ENCODE measurements around the gene PRKAR2A.
"Not testable (repeated sequence)": the region's sequence is repeated elsewhere in the genome, so short reads cannot be mapped to it uniquely, and the experiment has no call there.

The PRKAR2A gene

DNA sequence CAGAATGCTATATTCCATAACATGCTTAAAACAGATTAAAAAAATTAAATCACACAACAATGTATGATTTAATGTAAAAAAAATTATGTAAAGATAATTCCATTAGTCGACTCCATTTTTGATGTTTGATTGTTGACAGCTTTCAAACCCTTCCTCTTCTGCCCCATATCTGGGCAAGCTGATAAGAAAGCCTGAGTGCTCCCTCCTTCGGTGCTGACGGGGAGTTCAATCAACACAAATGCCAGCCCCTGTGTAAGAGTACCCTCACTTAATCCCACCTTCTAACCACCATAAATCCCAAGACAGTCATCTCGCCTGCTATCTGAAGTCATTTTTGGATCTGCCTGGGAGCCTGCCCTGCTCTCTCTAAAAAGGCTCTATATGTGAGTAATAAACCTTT, 70.8 kb downstream of the PRKAR2A start:
- DNase-seq (ENCODE audit: low read depth): no peak

DNA sequence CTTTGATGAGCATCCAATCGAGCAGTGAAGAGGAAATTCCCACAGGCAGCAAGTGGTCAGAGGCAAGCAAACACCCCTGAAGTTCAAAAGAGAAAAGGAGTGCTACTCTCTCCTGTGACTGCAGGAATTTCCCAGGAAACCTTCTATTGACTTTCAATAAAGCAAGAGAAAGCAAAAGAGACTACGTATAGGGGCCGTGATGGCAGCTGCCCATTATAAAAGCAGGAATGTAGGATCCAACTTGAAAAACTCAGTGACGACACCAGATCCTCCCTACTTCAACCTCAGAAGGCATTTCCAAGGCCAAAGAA, 77.5 kb downstream of the PRKAR2A start:
- DNase-seq (ENCODE audit: low read depth): no peak

DNA sequence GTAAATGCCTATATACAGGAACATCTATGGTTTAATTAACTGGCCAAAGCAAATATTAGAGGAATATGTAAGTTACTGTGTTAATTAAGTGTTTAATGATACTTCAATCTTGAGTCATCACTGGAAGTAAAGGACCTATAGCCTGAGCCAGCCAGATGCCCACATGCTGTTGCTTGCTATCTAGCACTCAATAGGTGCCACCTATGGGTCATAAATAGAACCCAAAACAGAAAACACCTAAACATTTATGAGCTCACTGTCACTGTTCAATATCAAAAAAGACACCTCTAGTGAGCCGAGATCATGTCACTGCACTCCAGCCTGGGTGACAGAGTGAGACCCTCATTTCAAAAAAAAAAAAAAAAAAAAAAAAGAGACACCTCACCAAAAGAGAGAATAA, 82.3 kb downstream of the PRKAR2A start:
- no peak for DNase-seq (ENCODE audit: low read depth)

GRCh38 chr3:48762816-48763215, 84.9 kb downstream of the PRKAR2A start:
- DNase-seq (ENCODE audit: low read depth): no peak

GRCh38 chr3:48759991-48760540, 87.6 kb downstream of the PRKAR2A start:
- not testable (repeated sequence) for DNase-seq (ENCODE audit: low read depth)

DNA sequence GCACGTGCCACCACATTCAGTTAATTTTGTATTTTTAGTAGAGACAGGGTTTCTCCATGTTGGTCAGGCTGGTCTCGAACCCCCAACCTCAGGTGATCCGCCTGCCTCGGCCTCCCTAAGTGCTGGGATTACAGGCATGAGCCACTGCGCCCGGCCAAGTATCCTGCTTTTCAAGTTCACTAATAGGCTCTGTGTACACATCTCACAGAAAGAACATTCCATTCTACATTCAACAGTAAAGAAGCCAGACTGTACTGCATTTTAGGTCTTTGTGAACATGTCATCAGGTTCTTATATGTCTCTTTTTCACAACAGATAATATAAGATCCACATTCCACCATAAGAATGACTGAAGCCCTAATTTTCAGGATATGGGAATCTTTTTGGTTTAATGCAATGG, 88.1 kb downstream of the PRKAR2A start:
- not testable (repeated sequence) for DNase-seq (ENCODE audit: low read depth)

DNA sequence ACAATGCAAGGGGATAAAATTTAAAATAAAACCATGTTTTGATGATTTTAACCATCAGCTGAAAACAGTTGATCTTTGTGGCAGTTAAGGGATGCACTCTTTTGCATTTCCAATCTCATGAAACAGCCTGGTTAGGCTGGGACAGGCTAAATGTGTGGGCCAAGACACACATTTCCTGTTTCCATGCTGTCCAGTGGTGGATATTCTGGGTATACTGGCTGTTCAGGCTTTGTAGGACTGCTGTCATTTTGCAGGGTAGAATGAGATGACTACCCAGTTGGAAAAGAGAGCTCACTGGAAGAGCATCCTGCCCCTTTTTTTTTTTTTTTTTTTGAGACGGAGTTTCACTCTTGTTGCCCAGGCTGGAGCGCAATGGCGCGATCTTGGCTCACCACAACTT, 88.6 kb downstream of the PRKAR2A start:
- DNase-seq (ENCODE audit: low read depth): no peak

DNA sequence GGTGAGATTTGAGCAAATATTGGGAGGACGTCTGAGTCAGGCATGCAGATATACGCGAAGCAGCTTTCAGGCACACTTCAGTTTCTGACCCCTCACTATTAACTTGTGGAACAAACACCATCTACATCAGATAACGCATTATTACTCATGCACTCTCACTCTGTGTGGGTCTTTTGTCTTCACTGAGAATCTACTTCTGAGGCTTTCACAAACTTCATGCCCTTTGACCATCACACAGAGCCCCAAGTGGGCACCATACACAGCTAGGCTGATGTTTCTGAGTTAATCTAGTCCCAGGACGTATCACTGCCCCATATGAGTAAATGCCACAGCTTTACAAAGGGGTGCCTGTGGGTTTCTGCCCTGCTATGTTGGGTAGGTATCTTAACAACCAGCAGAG, 91.0 kb downstream of the PRKAR2A start:
- DNase-seq (ENCODE audit: low read depth): no peak

DNA sequence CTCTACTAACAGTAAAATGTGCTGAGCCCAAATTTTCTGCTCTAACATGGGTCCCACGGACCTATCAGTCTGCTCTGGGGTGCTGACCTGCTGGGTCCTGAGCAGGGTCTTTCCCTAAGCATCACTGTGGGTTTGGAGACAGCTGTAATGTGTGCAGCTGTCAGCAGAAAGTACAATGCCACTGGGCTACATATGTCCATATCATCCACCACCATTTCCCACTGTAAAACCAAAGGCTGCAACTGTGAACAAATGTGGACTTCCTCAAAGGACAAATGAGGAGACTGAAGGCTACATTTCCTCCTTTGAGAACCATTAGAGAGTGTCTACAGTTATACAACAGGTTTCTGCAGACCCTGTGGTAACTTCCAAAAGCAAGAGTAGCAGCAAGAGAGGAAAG, 96.8 kb downstream of the PRKAR2A start:
- no peak for DNase-seq (ENCODE audit: low read depth)

- no peak for DNase-seq (ENCODE audit: low read depth)
Observed at GRCh38 chr3:48748754-48749153, 98.9 kb downstream of the PRKAR2A start.

GRCh38 chr3:48747706-48748105, 100.0 kb downstream of the PRKAR2A start:
- DNase-seq (ENCODE audit: low read depth): no peak

GRCh38 chr3:48747015-48747615, 100.6 kb downstream of the PRKAR2A start:
- DNase-seq (ENCODE audit: low read depth): no peak

DNA sequence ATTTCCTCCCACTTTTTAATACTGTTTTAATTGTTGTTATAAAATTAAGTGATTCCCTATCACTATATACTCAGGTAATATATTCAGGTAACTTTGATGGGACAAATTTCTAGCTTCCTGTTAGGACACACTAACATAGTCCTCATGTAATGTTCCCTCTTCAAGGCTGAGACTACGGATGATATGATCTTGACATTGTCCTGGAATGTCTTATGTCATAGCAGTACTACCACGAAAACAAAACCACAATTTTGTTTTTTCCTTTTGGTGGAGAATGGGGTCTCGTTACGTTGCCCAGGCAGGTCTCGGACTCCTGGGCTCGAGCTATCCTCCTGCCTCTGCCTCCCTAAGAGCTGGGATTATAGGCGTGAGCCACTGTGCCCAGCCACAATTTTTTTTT, 103.9 kb downstream of the PRKAR2A start:
- DNase-seq (ENCODE audit: low read depth): no peak

DNA sequence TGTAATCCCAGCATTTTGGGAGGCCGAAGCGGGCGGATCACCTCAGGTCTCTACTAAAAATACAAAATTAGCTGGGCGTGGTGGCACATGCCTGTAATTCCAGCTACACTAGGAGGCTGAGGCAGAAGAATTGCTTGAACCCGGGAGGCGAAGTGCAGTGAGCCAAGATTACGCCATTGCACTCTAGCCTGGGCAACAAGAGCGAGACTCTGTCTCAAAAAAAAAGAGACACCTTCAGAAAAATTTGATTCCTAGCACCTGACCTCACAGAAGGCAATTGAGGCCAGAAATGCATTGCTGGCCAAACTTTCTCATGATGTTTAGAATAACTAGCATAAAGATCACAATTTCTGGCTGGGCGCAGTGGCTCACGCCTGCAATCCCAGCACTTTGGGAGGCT, 106.4 kb downstream of the PRKAR2A start:
- DNase-seq (ENCODE audit: low read depth): not testable (repeated sequence)

DNA sequence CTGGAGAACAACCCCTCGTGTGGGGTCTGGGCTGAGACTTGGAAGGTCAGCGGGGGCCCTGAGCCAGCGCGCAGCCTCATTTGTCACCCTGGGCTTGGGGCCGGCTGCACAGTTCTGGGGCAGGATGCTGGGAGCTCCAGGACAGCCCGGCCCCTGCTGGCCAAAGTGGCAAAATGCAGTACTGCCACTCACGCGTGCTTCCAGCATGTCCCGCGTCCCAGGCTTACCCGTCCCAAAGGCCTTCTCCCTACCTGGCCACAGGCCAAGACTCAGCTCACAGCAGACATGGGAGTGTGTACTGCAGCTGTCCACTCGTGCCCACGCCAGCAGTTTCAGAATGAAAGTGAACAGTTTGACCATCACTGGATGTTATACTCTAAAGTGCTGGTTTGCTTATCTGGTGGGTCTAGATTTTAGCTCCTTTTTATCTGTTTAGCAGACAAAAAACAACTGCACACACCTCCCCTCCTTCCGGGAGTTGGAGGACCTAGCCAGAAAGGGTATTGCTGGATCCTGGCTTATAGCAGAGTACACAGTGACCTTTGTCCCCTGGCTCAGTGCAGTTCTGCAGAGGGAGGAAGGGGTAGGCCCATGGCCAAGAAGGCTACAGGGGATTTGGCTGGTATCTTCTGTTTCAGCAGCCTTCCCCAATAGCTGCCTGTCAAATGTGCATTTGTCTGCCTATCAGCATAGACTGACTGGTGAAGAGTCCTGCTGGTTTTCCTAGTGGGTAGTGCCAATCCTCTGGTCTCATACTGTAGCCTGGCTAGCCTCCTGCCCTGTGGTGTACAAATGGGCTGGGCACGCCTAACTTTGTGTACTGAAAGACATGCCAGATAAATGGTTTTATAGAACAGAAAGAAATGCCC, 107.5 kb downstream of the PRKAR2A start:
- DNase-seq (ENCODE audit: low read depth): no peak

DNA sequence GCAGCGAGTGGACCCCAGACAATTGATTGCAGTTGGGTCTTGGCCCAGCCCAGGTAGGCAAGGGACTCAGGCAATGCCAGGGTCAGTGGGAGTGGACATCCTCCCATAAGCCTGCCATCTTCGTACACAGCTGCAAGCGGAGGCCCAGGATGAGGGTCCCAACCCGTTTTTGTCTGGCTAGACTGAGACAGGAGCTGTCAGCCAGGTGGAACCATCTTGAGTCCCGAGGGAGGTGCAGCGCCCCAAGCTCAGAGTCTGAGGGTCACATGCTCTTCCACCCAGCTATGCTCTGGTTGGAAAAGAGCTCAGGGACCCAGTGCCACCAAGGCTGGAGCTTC, 108.1 kb downstream of the PRKAR2A start:
- no peak for DNase-seq (ENCODE audit: low read depth)

- DNase-seq (ENCODE audit: low read depth): no peak
Observed at GRCh38 chr3:48738926-48739616, 108.6 kb downstream of the PRKAR2A start.

DNA sequence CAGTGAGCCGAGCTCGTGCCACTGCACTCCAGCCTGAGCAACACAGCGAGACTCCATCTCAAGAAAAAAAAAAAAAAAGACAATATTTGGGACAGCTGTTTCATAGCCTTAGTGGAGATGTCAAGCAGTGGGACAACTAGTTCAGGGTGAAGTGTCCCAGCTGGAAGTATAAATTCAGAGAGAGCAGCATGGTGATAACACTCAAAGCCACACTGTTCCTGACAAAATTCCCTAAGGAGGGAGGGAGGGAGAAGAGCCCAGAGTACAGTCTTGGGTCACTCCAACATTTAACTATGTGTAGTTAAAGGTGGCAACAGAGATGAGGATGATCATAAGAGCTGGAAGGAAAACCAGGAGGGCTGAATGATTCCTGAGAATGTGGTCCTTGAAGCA, 109.5 kb downstream of the PRKAR2A start:
- no peak for DNase-seq (ENCODE audit: low read depth)

DNA sequence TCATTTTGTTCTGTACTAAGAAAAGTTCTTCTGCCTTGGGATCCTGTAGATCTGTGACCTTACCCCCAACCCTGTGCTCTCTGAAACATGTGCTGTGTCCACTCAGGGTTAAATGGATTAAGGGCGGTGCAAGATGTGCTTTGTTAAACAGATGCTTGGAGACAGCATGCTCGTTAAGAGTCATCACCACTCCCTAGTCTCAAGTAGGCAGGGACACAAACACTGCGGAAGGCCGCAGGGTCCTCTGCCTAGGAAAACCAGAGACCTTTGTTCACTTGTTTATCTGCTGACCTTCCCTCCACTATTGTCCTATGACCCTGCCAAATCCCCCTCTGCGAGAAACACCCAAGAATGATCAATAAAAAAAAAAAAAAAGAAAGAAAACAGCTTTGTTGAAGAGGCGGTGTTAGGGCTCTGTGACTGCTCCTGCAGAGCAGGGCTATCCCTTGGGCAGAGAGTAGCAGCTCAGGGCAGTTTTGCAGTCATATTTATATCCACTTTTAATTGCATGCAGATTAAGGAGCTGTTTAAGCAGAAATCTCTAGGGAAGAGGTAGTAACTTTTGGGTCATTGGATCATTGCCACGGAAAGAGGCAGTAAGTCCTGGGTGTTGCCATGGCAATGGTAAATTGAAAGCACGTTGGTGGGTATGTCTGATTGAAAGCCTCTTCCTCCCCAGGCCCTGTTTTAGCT, 112.5 kb downstream of the PRKAR2A start:
- not testable (repeated sequence) for DNase-seq (ENCODE audit: low read depth)

- DNase-seq (ENCODE audit: low read depth): not testable (repeated sequence)
Observed at GRCh38 chr3:48734541-48734940, 113.1 kb downstream of the PRKAR2A start.

GRCh38 chr3:48733752-48734518, 113.7 kb downstream of the PRKAR2A start:
- DNase-seq (ENCODE audit: low read depth): not testable (repeated sequence)

GRCh38 chr3:48727511-48727910, 120.2 kb downstream of the PRKAR2A start:
- DNase-seq (ENCODE audit: low read depth): no peak
